Osteocyte (in vitro differentiated cells): Measurements from ENCODE around the gene RBM12. TPM values are rescaled to one million over a fixed set of nuclear protein-coding genes. Genes with fewer than 3 reads are reported as not detected.

Experiments
- DNase-seq: peaks from one replicate; pipeline ENCODE4 v3.0.0; 2021; ENCODE audit warnings: mixed read lengths; ENCODE audit not compliant: unreplicated experiment; ENCODE audit errors: extremely low spot score
- H3K27ac Mint-ChIP-seq: one replicate; pipeline ENCODE4 v1.8.0; 2021; ENCODE audit warnings: mild to moderate bottlenecking, mixed read lengths; ENCODE audit not compliant: unreplicated experiment
- H3K27me3 Mint-ChIP-seq: one replicate; pipeline ENCODE4 v1.8.0; 2021; ENCODE audit warnings: mixed read lengths; ENCODE audit not compliant: unreplicated experiment
- H3K36me3 Mint-ChIP-seq: one replicate; pipeline ENCODE4 v1.8.0; 2021; ENCODE audit warnings: mixed read lengths; ENCODE audit not compliant: unreplicated experiment
- H3K4me1 Mint-ChIP-seq: one replicate; pipeline ENCODE4 v1.8.0; 2021; ENCODE audit warnings: mixed read lengths; ENCODE audit not compliant: unreplicated experiment
- H3K4me3 Mint-ChIP-seq: one replicate; pipeline ENCODE4 v1.8.0; 2021; ENCODE audit warnings: mild to moderate bottlenecking, moderate library complexity, mixed read lengths; ENCODE audit not compliant: unreplicated experiment
- H3K9me3 Mint-ChIP-seq: one replicate; pipeline ENCODE4 v1.8.0; 2021; ENCODE audit warnings: mixed read lengths; ENCODE audit not compliant: unreplicated experiment
- CTCF ChIP-seq: fragments of 200-600 bp; sonication (generic); IDR thresholded peaks from 2 replicates; pipeline ENCODE4 v1.5.0; 2021; ENCODE audit warnings: antibody characterized with exemption, mild to moderate bottlenecking, moderate library complexity
- total RNA-seq: library from RNA; stranded (reverse); gene quantifications from 2 replicates; pipeline ENCODE4 v1.2.1, GENCODE V29; 2021

The RBM12 gene
- total RNA-seq, 1 donor from 2014 or later = 97.3 TPM

GRCh38 chr20:35704514-35705261, 40.0 kb upstream of the RBM12 start:
- peaks cover 20% of the 10 kb centered on the region for H3K4me1 Mint-ChIP-seq
- no peaks in the 10 kb centered on the region for H3K9me3 Mint-ChIP-seq

GRCh38 chr20:35702824-35703695, 38.4 kb upstream of the RBM12 start:
- DNase-seq = no peak
- peaks cover 42% of the 10 kb centered on the region for H3K36me3 Mint-ChIP-seq
- no peak overlapping the region for H3K4me3 Mint-ChIP-seq
- TF ChIP-seq CTCF = no peak
- H3K9me3 Mint-ChIP-seq = no peaks in the 10 kb centered on the region
- H3K4me1 Mint-ChIP-seq = peaks cover 23% of the 10 kb centered on the region
- H3K27me3 Mint-ChIP-seq = no peaks in the 10 kb centered on the region
- H3K27ac Mint-ChIP-seq = peak overlapping the region; percentile 1

More at GRCh38 chr20:35704514-35705261, 40.0 kb upstream of the RBM12 start:
- H3K27ac Mint-ChIP-seq = no peak overlapping the region
- H3K4me3 Mint-ChIP-seq = no peak overlapping the region
- TF ChIP-seq CTCF = no peak
- H3K27me3 Mint-ChIP-seq = no peaks in the 10 kb centered on the region
- DNase-seq = no peak
- peaks cover 50% of the 10 kb centered on the region for H3K36me3 Mint-ChIP-seq

- no peak overlapping the region for H3K4me3 Mint-ChIP-seq
Measured at GRCh38 chr20:35702051-35702823, 37.5 kb upstream of the RBM12 start.

GRCh38 chr20:35700625-35701148, 36.0 kb upstream of the RBM12 start:
- Mint-ChIP-seq H3K4me3 (peak overlapping the region; percentile 90), H3K27ac (peak overlapping the region; percentile 96), H3K4me1 (peaks cover 32% of the 10 kb centered on the region), H3K27me3 (no peaks in the 10 kb centered on the region), H3K9me3 (no peaks in the 10 kb centered on the region), H3K36me3 (peaks cover 32% of the 10 kb centered on the region)
- peak; percentile 53 for DNase-seq
- TF ChIP-seq CTCF = no peak

More at GRCh38 chr20:35702051-35702823, 37.5 kb upstream of the RBM12 start:
- Mint-ChIP-seq H3K27me3 (no peaks in the 10 kb centered on the region), H3K4me1 (peaks cover 31% of the 10 kb centered on the region), H3K27ac (peak overlapping the region; percentile 14), H3K36me3 (peaks cover 38% of the 10 kb centered on the region), H3K9me3 (no peaks in the 10 kb centered on the region)
- TF ChIP-seq CTCF = no peak
- DNase-seq = peak; percentile 53
